Measurements from ENCODE around the gene N4BP2L2.

N4BP2L2 gene

GRCh38 chr13:32456591-32456990, 82.0 kb downstream of the N4BP2L2 start:
- DNase-seq, result no peak

- DNase-seq, result no peak
These were observed 83.0 kb downstream of the N4BP2L2 start for GRCh38 chr13:32455594-32455903.

- no peak for DNase-seq
These were observed 83.6 kb downstream of the N4BP2L2 start for GRCh38 chr13:32454886-32455593.

GRCh38 chr13:32453981-32454380, 84.6 kb downstream of the N4BP2L2 start:
- DNase-seq, result no peak

- no peak for DNase-seq
These were observed 89.6 kb downstream of the N4BP2L2 start for GRCh38 chr13:32448972-32449371.

- DNase-seq, result no peak
These were observed 90.5 kb downstream of the N4BP2L2 start for GRCh38 chr13:32447894-32448623.

- DNase-seq, result peak; percentile 26
These were observed 91.7 kb downstream of the N4BP2L2 start for GRCh38 chr13:32446773-32447465.

- DNase-seq, result no peak
These were observed 92.4 kb downstream of the N4BP2L2 start for GRCh38 chr13:32446220-32446619.

GRCh38 chr13:32445461-32445860, 93.1 kb downstream of the N4BP2L2 start:
- DNase-seq, result no peak

GRCh38 chr13:32443111-32443510, 95.5 kb downstream of the N4BP2L2 start:
- peak; percentile 84 for DNase-seq

GRCh38 chr13:32438871-32439270, 99.7 kb downstream of the N4BP2L2 start:
- no peak for DNase-seq

GRCh38 chr13:32432856-32433255, 105.7 kb downstream of the N4BP2L2 start:
- peak; percentile 29 for DNase-seq

- DNase-seq, result peak; percentile 53
These were observed 107.2 kb downstream of the N4BP2L2 start for GRCh38 chr13:32431361-32431760.

GRCh38 chr13:32430018-32430747, 108.4 kb downstream of the N4BP2L2 start:
- peak; percentile 72 for DNase-seq

GRCh38 chr13:32429433-32429909, 109.1 kb downstream of the N4BP2L2 start:
- no peak for DNase-seq

- DNase-seq, result peak; percentile 67
These were observed 109.8 kb downstream of the N4BP2L2 start for GRCh38 chr13:32428581-32429432.

- DNase-seq, result peak; percentile 89
These were observed 110.6 kb downstream of the N4BP2L2 start, which contains the start of gene N4BP2L1 for GRCh38 chr13:32427852-32428580. TSS of gene N4BP2L1 (minus strand) at chr13:32428130. CDS start at chr13:32428082, 48 bp downstream.

GRCh38 chr13:32426990-32427851, 111.4 kb downstream of the N4BP2L2 start:
- DNase-seq, result peak; percentile 74

- DNase-seq, result peak; percentile 87
These were observed 112.2 kb downstream of the N4BP2L2 start for GRCh38 chr13:32426191-32426989.
